Measurements from ENCODE around the gene HOXD12. TPM values are rescaled to one million over a fixed set of nuclear protein-coding genes. Genes with fewer than 3 reads are reported as not detected.

The HOXD12 gene
- total RNA-seq, 1 experiment from 2014 or later = 0.27 TPM

DNA sequence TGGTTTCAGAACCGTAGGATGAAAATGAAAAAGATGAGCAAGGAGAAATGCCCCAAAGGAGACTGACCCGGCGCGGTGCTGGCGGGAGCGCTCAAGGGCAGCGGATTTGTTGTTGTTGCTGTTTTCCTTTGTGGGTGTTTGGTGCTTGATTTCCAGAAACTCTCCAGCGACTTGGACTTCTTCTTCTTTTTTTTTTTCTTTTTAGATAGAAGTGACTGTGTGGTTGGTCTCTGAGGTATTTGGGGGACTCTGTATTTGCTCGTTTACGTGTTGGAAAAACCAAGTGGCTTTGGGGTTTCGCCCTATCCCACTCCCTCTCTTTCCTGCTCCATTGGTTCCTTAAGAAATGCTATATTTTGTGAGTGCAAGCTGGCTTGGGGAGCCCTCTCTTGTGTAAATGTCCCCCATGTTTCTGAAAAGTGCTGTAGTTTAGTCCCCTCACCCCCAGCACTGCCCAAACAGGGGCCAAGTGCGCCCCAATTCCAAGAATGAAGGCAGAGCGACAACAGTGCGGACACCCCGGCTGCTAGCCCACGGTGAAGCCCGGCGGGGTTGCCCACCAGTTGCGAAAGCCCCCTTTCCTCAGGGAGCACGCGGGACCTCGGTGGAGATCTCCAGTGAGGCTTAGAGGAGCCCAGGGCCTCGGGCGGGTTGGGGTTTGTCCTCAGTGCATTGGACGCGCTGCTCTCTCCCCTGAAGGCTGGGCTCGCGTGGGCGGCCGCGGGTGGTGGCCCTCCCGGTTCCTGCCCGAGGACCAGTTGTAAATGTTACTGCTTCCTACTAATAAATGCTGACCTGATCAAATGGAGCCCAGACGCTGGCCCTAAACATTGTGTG is 24.7 kb downstream of the HOXD12 start:
- Histone ChIP-seq H4K20me1 (ENCODE audit: insufficient read depth) (no peaks in the 10 kb centered on the region), H3K4me1 (ENCODE audit: control insufficient read depth in 1 of 2, insufficient read depth in 2 of 2, low read length in 2 of 2) (peaks cover 0 to 5% of the 10 kb centered on the region in 2 experiments; a peak in 2 of 4 replicates), H3K4me3 (replicated peaks in 1 of 2; ENCODE audit: low read depth in 1 of 2, low read length in 2 of 2) (no peak overlapping the region), H3K36me3 (ENCODE audit: control insufficient read depth in 1 of 2, insufficient read depth in 2 of 2, low read length in 2 of 2) (no peaks in the 10 kb centered on the region), H3K79me2 (ENCODE audit: insufficient read depth, low read length) (no peaks in the 10 kb centered on the region), H3K4me2 (ENCODE audit: low read length) (no peak overlapping the region), H3K27ac (ENCODE audit: low read depth, low read length) (no peak overlapping the region), H3K9ac (ENCODE audit: low read length) (no peak overlapping the region), H3K9me3 (ENCODE audit: control insufficient read depth in 1 of 2, insufficient read depth in 1 of 2, low read depth in 1 of 2, low read length in 2 of 2) (no peaks in the 10 kb centered on the region), H2AFZ (ENCODE audit: low read depth, low read length, poor library complexity, severe bottlenecking) (no peak overlapping the region), H3K27me3 (ENCODE audit: insufficient read depth, low read length) (no peaks in the 10 kb centered on the region), H3K9me2 (ENCODE audit: insufficient read depth) (no peaks in the 10 kb centered on the region)
- CTCF ChIA-PET = no interaction called here
- no peak for ATAC-seq
- intact Hi-C loops (cut with micrococcal nuclease) = no loop called here
- no peak for DNase-seq (ENCODE audit: low read depth, low spot score)
- POLR2A ChIA-PET = no interaction called here
- RAD21 ChIA-PET (ENCODE audit: low non-redundant PET in 1 of 2, low total read pairs in 2 of 2, uncharacterized antibody in 2 of 2, unreplicated experiment in 2 of 2) = no interaction called here
- BruUV-seq (replicated peaks) = no TSS peak
- TF ChIP-seq TCF7L2 (IDR thresholded peaks at IDR 0.05; ENCODE audit: borderline replicate concordance, extremely low read depth, insufficient read depth, insufficient read length) = no peak
- no peak for TF ChIP-seq RAD21 (IDR thresholded peaks at IDR 0.05; ENCODE audit: low read depth)
- no peak for TF ChIP-seq POLR2AphosphoS5 (IDR thresholded peaks at IDR 0.05; ENCODE audit: low read depth, low read length)
- TF ChIP-seq EZH2 (IDR thresholded peaks at IDR 0.05) = no peak

- Histone ChIP-seq H3K79me2 (ENCODE audit: insufficient read depth, low read length) (no peaks in the 10 kb centered on the region), H3K4me2 (ENCODE audit: low read length) (no peak overlapping the region), H3K9ac (ENCODE audit: low read length) (no peak overlapping the region), H3K27ac (ENCODE audit: low read depth, low read length) (no peak overlapping the region), H2AFZ (ENCODE audit: low read depth, low read length, poor library complexity, severe bottlenecking) (no peak overlapping the region), H3K9me3 (ENCODE audit: control insufficient read depth in 1 of 2, insufficient read depth in 1 of 2, low read depth in 1 of 2, low read length in 2 of 2) (no peaks in the 10 kb centered on the region), H3K4me1 (ENCODE audit: control insufficient read depth in 1 of 2, insufficient read depth in 2 of 2, low read length in 2 of 2) (peaks cover 0 to 8% of the 10 kb centered on the region in 2 experiments; a peak in 2 of 4 replicates), H3K9me2 (ENCODE audit: insufficient read depth) (no peaks in the 10 kb centered on the region), H4K20me1 (ENCODE audit: insufficient read depth) (no peaks in the 10 kb centered on the region), H3K4me3 (replicated peaks in 1 of 2; ENCODE audit: low read depth in 1 of 2, low read length in 2 of 2) (no peak overlapping the region), H3K27me3 (ENCODE audit: insufficient read depth, low read length) (no peaks in the 10 kb centered on the region), H3K36me3 (ENCODE audit: control insufficient read depth in 1 of 2, insufficient read depth in 2 of 2, low read length in 2 of 2) (no peaks in the 10 kb centered on the region)
- RAD21 ChIA-PET (ENCODE audit: low non-redundant PET in 1 of 2, low total read pairs in 2 of 2, uncharacterized antibody in 2 of 2, unreplicated experiment in 2 of 2) = no interaction called here
- TF ChIP-seq FOSL1 (IDR thresholded peaks at IDR 0.05; ENCODE audit: low read depth) (no peak), POLR2A (IDR thresholded peaks at IDR 0.05; ENCODE audit: borderline replicate concordance, extremely low read depth, insufficient read depth, insufficient read length) (no peak), ZBTB33 (IDR thresholded peaks at IDR 0.05; ENCODE audit: extremely low read depth, insufficient replicate concordance, low read length) (no peak), ZFX (IDR thresholded peaks at IDR 0.05) (no peak), EGR1 (IDR thresholded peaks at IDR 0.05; ENCODE audit: low read depth) (no peak), TCF7L2 (IDR thresholded peaks at IDR 0.05; ENCODE audit: borderline replicate concordance, extremely low read depth, insufficient read depth, insufficient read length) (no peak)
- ATAC-seq = no peak
- BruUV-seq (replicated peaks) = no TSS peak
- intact Hi-C loops (cut with micrococcal nuclease) = loop anchor here (5.0 kb wide), 3 partner anchors 707 to 1632 kb away; no protein-coding TSS in a partner anchor
- CTCF ChIA-PET = interaction anchor here (1.0 to 3.9 kb wide), 4 partner anchors 15 to 1024 kb away, joined by 4 to 31 read pairs (median 17); no protein-coding TSS in a partner anchor
- POLR2A ChIA-PET = no interaction called here
- DNase-seq (ENCODE audit: low read depth, low spot score) = no peak
These were observed 25.6 kb downstream of the HOXD12 start for GRCh38 chr2:176124947-176125771.

Data from HCT116 (cell line).